ENCODE data around the gene MRAS. TPM values are rescaled to one million over a fixed set of nuclear protein-coding genes. Genes with fewer than 3 reads are reported as not detected.

Gene MRAS
- total RNA-seq, 2 donors from 2014 or later: 2.2 to 4.5 TPM

GRCh38 chr3:138434875-138435772 lies 86.7 kb downstream of the MRAS start:
- peak overlapping the region; percentile 57 for H3K4me3 ChIP-seq
- no peak overlapping the region for H3K9ac ChIP-seq (ENCODE audit: low read depth in 2 of 2, low read length in 2 of 2)
- no peak overlapping the region for H3K27ac ChIP-seq

DNA sequence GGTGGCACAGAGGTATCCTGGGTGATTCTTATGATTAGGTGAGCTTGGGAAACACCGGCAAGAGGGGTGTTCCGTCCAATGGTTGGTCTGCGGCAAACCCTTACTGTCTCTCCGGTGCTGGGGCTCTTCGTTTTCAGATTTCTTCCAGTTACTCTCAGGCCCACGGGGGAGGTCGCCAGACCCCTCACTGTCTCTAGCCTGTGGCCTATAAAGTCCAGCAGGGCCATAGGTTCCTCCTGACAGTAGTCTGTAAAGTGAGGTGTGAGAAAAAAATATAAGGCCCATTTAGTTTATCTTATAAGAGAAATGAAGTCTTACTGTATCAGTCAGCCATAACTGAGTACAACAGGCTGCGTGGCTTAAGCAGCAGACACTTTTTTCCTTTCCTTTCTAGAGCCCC lies 87.5 kb downstream of the MRAS start:
- peaks cover 3% of the 10 kb centered on the region for H3K4me1 ChIP-seq
- H3K36me3 ChIP-seq: no peaks in the 10 kb centered on the region
- no peak for DNase-seq
- H3K27ac ChIP-seq: no peak overlapping the region
- H3K27me3 ChIP-seq: peaks cover 22% of the 10 kb centered on the region
- H3K4me3 ChIP-seq: no peak overlapping the region
- TF ChIP-seq, protein P1, sequence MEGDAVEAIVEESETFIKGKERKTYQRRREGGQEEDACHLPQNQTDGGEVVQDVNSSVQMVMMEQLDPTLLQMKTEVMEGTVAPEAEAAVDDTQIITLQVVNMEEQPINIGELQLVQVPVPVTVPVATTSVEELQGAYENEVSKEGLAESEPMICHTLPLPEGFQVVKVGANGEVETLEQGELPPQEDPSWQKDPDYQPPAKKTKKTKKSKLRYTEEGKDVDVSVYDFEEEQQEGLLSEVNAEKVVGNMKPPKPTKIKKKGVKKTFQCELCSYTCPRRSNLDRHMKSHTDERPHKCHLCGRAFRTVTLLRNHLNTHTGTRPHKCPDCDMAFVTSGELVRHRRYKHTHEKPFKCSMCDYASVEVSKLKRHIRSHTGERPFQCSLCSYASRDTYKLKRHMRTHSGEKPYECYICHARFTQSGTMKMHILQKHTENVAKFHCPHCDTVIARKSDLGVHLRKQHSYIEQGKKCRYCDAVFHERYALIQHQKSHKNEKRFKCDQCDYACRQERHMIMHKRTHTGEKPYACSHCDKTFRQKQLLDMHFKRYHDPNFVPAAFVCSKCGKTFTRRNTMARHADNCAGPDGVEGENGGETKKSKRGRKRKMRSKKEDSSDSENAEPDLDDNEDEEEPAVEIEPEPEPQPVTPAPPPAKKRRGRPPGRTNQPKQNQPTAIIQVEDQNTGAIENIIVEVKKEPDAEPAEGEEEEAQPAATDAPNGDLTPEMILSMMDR (IDR thresholded peaks at IDR 0.05): no peak
- intact Hi-C loops (cut with DNase I): no loop called here
- H3K9ac ChIP-seq (ENCODE audit: low read depth in 2 of 2, low read length in 2 of 2): no peak overlapping the region
- H3K9me3 ChIP-seq: no peaks in the 10 kb centered on the region

More at GRCh38 chr3:138434875-138435772, 86.7 kb downstream of the MRAS start:
- Histone ChIP-seq H3K9me3 (no peaks in the 10 kb centered on the region), H3K36me3 (no peaks in the 10 kb centered on the region), H3K4me1 (peaks cover 3% of the 10 kb centered on the region), H3K27me3 (peaks cover 22% of the 10 kb centered on the region)
- peak; percentile 18 for DNase-seq
- intact Hi-C loops (cut with DNase I): no loop called here
- TF ChIP-seq, protein P1 (IDR thresholded peaks at IDR 0.05): no peak

- TF ChIP-seq, protein P1 (IDR thresholded peaks at IDR 0.05): no peak
- H3K4me3 ChIP-seq: no peak overlapping the region
- peaks cover 22% of the 10 kb centered on the region for H3K27me3 ChIP-seq
- DNase-seq: no peak
- H3K4me1 ChIP-seq: peaks cover 3% of the 10 kb centered on the region
- intact Hi-C loops (cut with DNase I): no loop called here
- H3K9me3 ChIP-seq: no peaks in the 10 kb centered on the region
- no peaks in the 10 kb centered on the region for H3K36me3 ChIP-seq
- H3K27ac ChIP-seq: no peak overlapping the region
- H3K9ac ChIP-seq (ENCODE audit: low read depth in 2 of 2, low read length in 2 of 2): no peak overlapping the region
Measured at GRCh38 chr3:138437281-138437680, 88.9 kb downstream of the MRAS start.

- DNase-seq: no peak
- H3K9me3 ChIP-seq: no peaks in the 10 kb centered on the region
- H3K27ac ChIP-seq: no peak overlapping the region
- no peak overlapping the region for H3K9ac ChIP-seq (ENCODE audit: low read depth in 2 of 2, low read length in 2 of 2)
- intact Hi-C loops (cut with DNase I): no loop called here
- H3K36me3 ChIP-seq: no peaks in the 10 kb centered on the region
- no peak overlapping the region for H3K4me3 ChIP-seq
- peaks cover 22% of the 10 kb centered on the region for H3K27me3 ChIP-seq
- TF ChIP-seq, protein P1 (IDR thresholded peaks at IDR 0.05): no peak
- H3K4me1 ChIP-seq: peaks cover 3% of the 10 kb centered on the region
Measured at GRCh38 chr3:138438896-138439295, 90.5 kb downstream of the MRAS start.

GRCh38 chr3:138439646-138440045 lies 91.3 kb downstream of the MRAS start:
- TF ChIP-seq, protein P1 (IDR thresholded peaks at IDR 0.05): no peak
- peaks cover 16% of the 10 kb centered on the region for H3K27me3 ChIP-seq
- no peaks in the 10 kb centered on the region for H3K9me3 ChIP-seq
- intact Hi-C loops (cut with DNase I): no loop called here
- no peak overlapping the region for H3K4me3 ChIP-seq
- H3K4me1 ChIP-seq: peaks cover 1% of the 10 kb centered on the region
- DNase-seq: no peak
- no peak overlapping the region for H3K9ac ChIP-seq (ENCODE audit: low read depth in 2 of 2, low read length in 2 of 2)
- H3K27ac ChIP-seq: no peak overlapping the region
- H3K36me3 ChIP-seq: no peaks in the 10 kb centered on the region
